Measurements from ENCODE around the gene YES1. TPM values are rescaled to one million over a fixed set of nuclear protein-coding genes. Genes with fewer than 3 reads are reported as not detected.

Gene YES1
- total and polyA plus RNA-seq, 2 of the 8 experiments (the other 6 are each of a cell fraction or from before 2014, with no cell fraction given), result 14.8 to 94.3 TPM

DNA sequence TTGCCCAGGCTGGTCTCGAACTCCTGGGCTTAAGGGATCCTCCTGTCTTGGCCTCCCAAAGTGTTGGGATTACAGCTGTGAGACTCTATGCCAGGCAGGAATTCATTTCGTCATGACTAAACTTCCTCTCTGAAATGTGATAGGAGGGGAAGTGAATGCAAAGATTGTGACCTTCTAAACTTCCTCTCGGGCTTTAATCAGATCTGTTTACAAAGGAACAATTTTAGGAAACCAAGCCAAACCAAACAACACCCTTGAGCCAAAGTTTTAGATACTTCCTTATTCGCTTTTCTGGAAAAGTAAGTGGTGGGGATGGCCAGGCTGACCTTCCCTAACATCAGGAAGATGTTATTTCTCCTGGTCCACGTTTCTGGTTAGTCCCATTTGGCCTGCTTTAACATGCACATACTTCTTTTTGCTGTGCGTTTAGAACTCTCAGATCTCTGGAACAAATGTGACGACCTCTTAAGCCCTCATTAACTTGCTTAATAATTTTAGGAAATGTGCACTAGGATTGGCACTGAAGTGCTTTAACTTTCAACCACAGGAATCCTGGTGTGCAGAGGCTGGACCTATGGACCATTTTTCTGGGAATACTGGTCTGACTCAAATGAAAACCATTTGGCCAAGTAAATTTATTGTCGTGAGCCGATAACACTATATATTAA lies 33.2 kb upstream of the YES1 start:
- no peaks in the 10 kb centered on the region for H3K9me3 ChIP-seq (ENCODE audit: insufficient read depth in 2 of 2, low read depth in 1 of 2, low read length in 1 of 2)
- H3K23me2 ChIP-seq (ENCODE audit: low read depth, low read length), result no peaks in the 10 kb centered on the region
- H2BK5ac ChIP-seq (ENCODE audit: low read depth, low read length), result no peak overlapping the region
- no peak overlapping the region for H2AK5ac ChIP-seq (ENCODE audit: low read depth, low read length)
- FAIRE-seq (no peak), DNase-seq (ENCODE audit: low read depth in 1 of 2, low spot score in 2 of 2) (no peak)
- H3K14ac ChIP-seq (ENCODE audit: insufficient read length), result no peak overlapping the region
- H4K20me1 ChIP-seq (replicated peaks in 1 of 2; ENCODE audit: control insufficient read depth in 1 of 2, insufficient read depth in 2 of 2, low read length in 2 of 2), result peaks cover 0 to 3% of the 10 kb centered on the region in 2 experiments
- H4K91ac ChIP-seq (replicated peaks; ENCODE audit: insufficient read length, low read length), result no peak overlapping the region
- H3K27ac ChIP-seq (ENCODE audit: low read depth, low read length), result no peak overlapping the region
- H4K8ac ChIP-seq (ENCODE audit: extremely low read depth, insufficient read depth, low read length), result no peak overlapping the region
- H3K27me3 ChIP-seq (replicated peaks in 1 of 4; ENCODE audit: control insufficient read depth in 3 of 4, extremely low read depth in 1 of 4, insufficient read depth in 3 of 4, low read length in 3 of 4), result peaks cover 10 to 20% (median 17%) of the 10 kb centered on the region in 4 experiments
- H3K56ac ChIP-seq (replicated peaks; ENCODE audit: insufficient read length, low read depth, low read length), result no peak overlapping the region
- H2BK15ac ChIP-seq (ENCODE audit: low read length), result no peak overlapping the region
- CTCF ChIA-PET (ENCODE audit: partially characterized antibody), result interaction anchor here (1.6 kb wide), 1 partner anchor 14 kb away, joined by 9 read pairs; no protein-coding TSS in a partner anchor
- no peaks in the 10 kb centered on the region for H3K79me1 ChIP-seq (ENCODE audit: low read depth, low read length)
- no peaks in the 10 kb centered on the region; a peak in 1 of 7 replicates for H3K4me1 ChIP-seq (replicated peaks in 1 of 4; ENCODE audit: control insufficient read depth in 3 of 4, insufficient read depth in 4 of 4, low read length in 3 of 4)
- H3K36me3 ChIP-seq (ENCODE audit: control insufficient read depth in 2 of 4, insufficient read depth in 4 of 4, low read length in 3 of 4), result no peaks in the 10 kb centered on the region
- no peak overlapping the region for H4K5ac ChIP-seq (ENCODE audit: insufficient read length, low read depth, low read length)
- no peak overlapping the region for H3K4me2 ChIP-seq (ENCODE audit: insufficient read depth in 1 of 2, low read depth in 2 of 2, low read length in 2 of 2)
- POLR2A ChIA-PET (ENCODE audit: partially characterized antibody), result no interaction called here
- no peak overlapping the region for H3K23ac ChIP-seq (ENCODE audit: insufficient read length)
- H2AFZ ChIP-seq (ENCODE audit: low read length), result no peak overlapping the region
- 70% methylated on average over 9 of the region's 9 CpGs; no CpG with 5 or more reads in 1 of the 2 experiments for WGBS, 2 experiments (ENCODE audit: extremely low coverage in 1 of 2, insufficient coverage in 1 of 2, insufficient read length in 1 of 2, insufficient replicate concordance in 2 of 2, low coverage in 1 of 2, low lambda C conversion rate in 2 of 2, missing lambda C conversion rate in 1 of 2)
- no peaks in the 10 kb centered on the region for H3K79me2 ChIP-seq (ENCODE audit: control insufficient read depth in 1 of 2, insufficient read depth in 2 of 2, low read length in 2 of 2)
- H3K4ac ChIP-seq (replicated peaks; ENCODE audit: insufficient read length, low read depth, low read length), result no peak overlapping the region
- H2BK12ac ChIP-seq (ENCODE audit: low read depth, low read length), result no peak overlapping the region
- H3K9ac ChIP-seq (replicated peaks in 1 of 4; ENCODE audit: extremely low read depth in 1 of 4, low read depth in 3 of 4, low read length in 3 of 4), result no peak overlapping the region
- H2BK20ac ChIP-seq (ENCODE audit: low read length), result no peak overlapping the region
- no peak overlapping the region for H3K18ac ChIP-seq (ENCODE audit: extremely low read depth, low read length)
- no peak overlapping the region for H3K4me3 ChIP-seq (ENCODE audit: extremely low read depth in 1 of 4, insufficient read depth in 2 of 4, low read depth in 3 of 4, low read length in 4 of 4)
- H2BK120ac ChIP-seq (replicated peaks; ENCODE audit: low read depth, low read length), result no peak overlapping the region
- TF ChIP-seq TAF1 (IDR thresholded peaks at IDR 0.05; ENCODE audit: low read depth, low read length) (no peak), GTF2F1 (IDR thresholded peaks at IDR 0.05; ENCODE audit: borderline replicate concordance, low read depth, low read length) (no peak), JUN (IDR thresholded peaks at IDR 0.05; ENCODE audit: low read depth, low read length) (no peak), YY1 (IDR thresholded peaks at IDR 0.05; ENCODE audit: low read depth, low read length) (no peak), SUZ12 (IDR thresholded peaks at IDR 0.05; ENCODE audit: low read length) (no peak), RFX5 (IDR thresholded peaks at IDR 0.05; ENCODE audit: borderline replicate concordance, low read depth, low read length) (no peak), RXRA (IDR thresholded peaks at IDR 0.05; ENCODE audit: insufficient read depth, low read depth, low read length) (no peak), ZNF274 (IDR thresholded peaks at IDR 0.05; ENCODE audit: borderline replicate concordance, extremely low read depth, low read length) (no peak)
- TF ChIP-seq, protein P1, sequence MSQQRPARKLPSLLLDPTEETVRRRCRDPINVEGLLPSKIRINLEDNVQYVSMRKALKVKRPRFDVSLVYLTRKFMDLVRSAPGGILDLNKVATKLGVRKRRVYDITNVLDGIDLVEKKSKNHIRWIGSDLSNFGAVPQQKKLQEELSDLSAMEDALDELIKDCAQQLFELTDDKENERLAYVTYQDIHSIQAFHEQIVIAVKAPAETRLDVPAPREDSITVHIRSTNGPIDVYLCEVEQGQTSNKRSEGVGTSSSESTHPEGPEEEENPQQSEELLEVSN (IDR thresholded peaks at IDR 0.05), result no peak
- TF ChIP-seq, protein P2, sequence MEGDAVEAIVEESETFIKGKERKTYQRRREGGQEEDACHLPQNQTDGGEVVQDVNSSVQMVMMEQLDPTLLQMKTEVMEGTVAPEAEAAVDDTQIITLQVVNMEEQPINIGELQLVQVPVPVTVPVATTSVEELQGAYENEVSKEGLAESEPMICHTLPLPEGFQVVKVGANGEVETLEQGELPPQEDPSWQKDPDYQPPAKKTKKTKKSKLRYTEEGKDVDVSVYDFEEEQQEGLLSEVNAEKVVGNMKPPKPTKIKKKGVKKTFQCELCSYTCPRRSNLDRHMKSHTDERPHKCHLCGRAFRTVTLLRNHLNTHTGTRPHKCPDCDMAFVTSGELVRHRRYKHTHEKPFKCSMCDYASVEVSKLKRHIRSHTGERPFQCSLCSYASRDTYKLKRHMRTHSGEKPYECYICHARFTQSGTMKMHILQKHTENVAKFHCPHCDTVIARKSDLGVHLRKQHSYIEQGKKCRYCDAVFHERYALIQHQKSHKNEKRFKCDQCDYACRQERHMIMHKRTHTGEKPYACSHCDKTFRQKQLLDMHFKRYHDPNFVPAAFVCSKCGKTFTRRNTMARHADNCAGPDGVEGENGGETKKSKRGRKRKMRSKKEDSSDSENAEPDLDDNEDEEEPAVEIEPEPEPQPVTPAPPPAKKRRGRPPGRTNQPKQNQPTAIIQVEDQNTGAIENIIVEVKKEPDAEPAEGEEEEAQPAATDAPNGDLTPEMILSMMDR (IDR thresholded peaks at IDR 0.05; ENCODE audit: control extremely low read depth in 1 of 3, insufficient read depth in 1 of 3, low read depth in 1 of 3, low read length in 3 of 3), result no peak
